IPS DF 4.7 (cell line): ENCODE data around the gene PAX5.

Experiments
- DNase-seq: peaks from one replicate; pipeline ENCODE4 v3.0.0-alpha.2; 2013; ENCODE audit warnings: low spot score; ENCODE audit errors: extremely low read depth

The PAX5 gene

DNA sequence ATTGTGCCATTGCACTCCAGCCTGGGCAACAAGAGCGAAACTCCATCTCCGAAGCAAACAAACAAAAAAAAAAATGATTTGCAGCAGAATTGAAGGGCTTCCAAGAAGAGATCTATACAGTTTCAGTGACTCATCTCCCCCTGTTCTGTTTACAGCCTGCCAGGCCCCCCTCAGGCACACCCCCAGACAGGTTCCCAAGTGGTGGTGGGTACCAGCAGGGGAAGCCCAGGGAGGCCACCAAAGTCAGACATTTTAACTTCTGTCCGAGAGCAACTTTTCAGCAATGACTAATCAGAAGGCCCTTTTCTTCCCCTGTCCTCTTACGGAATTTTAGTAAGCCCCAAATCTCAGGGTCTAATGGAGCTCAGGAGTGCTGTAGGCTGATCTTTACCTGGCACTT lies 98.7 kb downstream of the PAX5 start:
- DNase-seq = no peak

- no peak for DNase-seq
These were observed 99.5 kb downstream of the PAX5 start for GRCh38 chr9:36934478-36935065.

GRCh38 chr9:36933676-36934215 lies 100.3 kb downstream of the PAX5 start:
- DNase-seq = no peak

DNA sequence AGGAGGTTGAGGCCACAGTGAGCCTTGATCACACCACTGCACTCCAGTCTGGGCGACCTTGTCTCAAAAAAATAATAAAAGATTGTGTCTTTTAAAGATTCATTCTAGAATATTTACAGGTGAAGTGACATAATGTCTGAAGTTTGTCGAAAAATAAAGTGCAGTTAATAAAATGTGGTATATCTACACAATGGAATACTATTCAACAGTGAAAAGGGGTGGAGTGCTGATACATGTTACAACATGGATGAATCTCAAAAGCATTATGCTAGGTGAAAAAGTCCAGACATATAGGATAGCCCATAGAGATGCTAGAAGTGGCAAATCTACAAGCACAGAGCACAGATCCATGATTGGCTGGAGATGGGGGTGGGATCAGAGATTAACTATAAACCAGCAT lies 101.9 kb downstream of the PAX5 start:
- no peak for DNase-seq

DNA sequence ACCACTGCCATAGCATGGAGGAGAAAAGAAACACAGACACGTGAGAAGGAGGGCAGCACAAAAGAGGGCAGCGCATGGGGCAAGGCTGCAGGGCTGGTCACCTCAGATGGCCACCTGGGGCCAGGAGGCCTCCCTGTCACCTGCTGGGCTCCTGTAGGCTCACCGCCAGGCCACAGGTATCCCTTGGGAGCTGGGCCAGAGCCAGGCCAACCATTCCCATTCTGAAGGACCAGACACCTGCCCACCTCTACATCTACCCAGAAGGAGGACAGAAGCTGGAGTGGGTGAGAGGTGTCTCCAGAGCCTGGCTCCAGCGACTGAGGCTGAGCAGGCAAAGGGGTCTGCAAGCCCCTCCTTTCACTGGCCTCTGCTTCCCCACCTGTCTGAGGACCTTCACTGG lies 103.1 kb downstream of the PAX5 start:
- DNase-seq = no peak

DNA sequence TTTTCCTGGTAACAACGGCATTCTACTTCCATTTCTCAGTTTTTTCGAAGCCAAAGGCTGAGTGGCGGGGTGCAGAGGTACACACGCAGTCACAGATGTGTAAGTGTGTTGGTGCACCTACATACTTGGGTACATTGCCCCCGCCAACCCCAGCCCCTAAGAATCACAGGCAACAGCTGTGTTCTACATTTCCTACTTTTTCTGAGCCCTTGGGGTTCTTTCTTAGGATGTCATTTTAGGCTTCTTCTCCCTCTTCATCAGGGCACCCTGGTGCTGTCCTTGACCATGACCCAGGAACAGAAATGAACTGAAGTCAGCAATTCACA lies 104.8 kb downstream of the PAX5 start:
- DNase-seq = no peak

GRCh38 chr9:36928670-36929349 lies 105.3 kb downstream of the PAX5 start:
- no peak for DNase-seq

DNA sequence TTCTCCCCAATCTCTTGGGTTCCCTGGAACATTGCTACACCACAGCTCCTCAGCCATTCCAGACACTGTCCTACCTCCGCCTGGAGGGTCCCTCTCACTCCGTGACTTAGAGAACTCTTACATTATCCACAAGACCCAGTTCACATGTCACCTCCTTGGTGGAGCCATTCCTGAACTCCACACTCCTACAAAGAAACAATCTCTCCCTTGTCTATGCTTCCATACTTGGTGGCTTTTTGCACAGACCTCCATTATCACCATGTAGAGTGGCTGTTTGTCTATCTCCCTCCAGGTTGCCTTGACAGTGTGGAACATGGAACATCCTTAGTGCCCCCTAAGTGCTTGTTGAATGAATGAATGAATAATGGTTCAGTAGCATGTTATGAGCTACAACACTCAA lies 105.9 kb downstream of the PAX5 start:
- DNase-seq = no peak

DNA sequence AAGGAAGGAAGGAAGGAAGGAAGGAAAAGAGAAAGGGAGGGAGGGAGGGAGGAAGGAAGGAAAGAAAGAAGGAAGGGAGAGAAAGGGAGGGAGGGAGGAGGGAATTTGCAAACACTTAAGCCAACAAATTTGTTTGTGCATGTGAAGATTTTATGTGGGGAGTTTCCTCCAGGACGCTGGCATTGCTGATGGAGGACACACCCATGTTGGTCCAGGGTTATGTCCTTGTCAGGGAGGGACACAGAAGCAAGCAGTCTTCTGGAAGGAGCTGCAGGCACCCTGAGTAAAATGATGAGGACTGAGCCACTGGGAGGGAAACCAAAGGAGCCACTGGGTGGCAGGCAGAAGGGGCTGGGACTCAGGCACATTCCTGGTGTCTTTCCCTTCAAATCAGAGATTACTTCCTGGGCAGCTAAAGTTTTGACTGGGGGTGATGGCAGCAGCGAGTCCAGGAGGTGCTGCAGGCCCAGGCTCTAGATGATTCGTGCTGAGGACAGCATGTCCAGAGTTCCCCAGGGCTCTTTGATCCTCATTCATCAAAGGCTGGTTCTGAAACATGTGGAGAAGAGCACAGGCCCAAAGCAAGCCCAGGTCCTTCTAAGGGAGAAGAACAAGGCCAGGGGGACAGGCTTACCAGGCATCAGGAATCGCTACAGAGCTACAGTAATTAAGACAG lies 109.2 kb downstream of the PAX5 start:
- DNase-seq = no peak

DNA sequence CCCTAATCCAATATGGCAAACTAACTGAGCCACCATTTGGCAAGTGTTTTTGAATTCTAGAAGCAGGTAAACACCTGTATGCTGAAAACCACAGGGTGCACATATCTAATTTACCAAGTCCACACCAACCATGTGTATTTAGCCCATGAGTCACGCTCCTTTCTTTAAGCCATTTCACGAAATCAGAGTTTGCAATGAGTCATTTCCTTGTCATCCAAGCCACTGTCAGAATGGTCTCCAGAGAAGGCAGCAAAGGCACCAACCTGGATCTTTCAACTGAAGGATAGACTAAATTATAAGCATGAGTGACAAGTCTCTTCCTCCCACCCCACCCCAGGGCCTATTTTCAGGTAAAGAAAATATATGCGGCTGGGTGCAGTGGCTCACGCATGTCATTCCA lies 110.0 kb downstream of the PAX5 start:
- DNase-seq = no peak

GRCh38 chr9:36923025-36923625 lies 110.9 kb downstream of the PAX5 start:
- no peak for DNase-seq

GRCh38 chr9:36922548-36922947 lies 111.5 kb downstream of the PAX5 start:
- no peak for DNase-seq

DNA sequence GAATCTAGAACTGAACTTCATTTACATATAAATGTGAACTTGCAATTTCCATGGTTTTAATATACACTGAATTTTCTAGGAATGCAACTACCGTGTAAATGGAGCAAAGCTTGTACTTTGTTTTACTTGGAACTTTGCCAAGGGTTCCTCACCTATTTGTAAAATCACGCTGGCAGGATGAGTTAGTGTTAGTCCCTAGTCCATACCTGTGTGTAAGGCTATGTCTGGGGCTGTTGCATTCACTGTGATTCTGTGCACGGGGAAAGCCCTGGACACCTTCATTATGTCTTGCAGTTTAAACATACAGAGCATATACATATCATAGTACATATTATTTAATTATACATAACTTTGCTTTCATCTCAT lies 119.9 kb downstream of the PAX5 start:
- DNase-seq = no peak

- no peak for DNase-seq
These were observed 120.5 kb downstream of the PAX5 start for GRCh38 chr9:36913393-36914211.

GRCh38 chr9:36912620-36913019 lies 121.4 kb downstream of the PAX5 start:
- no peak for DNase-seq

- no peak for DNase-seq
These were observed 122.3 kb downstream of the PAX5 start for GRCh38 chr9:36911601-36912412.

DNA sequence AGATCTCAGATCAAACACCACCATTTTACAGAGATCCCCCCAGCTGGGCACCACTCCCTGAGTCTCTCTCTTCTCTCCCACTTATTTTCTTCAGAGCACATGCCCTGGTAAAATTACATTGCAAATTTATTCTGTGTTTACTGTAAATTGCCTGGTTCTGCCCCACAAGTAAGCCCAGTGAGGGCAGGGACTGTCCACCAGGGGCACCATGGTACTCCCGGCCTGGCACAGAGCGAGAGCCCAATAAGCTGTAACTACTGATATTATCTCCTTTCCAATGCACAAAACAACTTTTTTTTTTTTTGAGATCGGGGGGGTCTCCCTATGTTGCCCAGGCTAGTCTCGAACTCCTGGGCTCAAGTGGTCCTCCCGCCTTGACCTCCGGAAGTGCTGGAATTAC lies 123.0 kb downstream of the PAX5 start:
- no peak for DNase-seq

- DNase-seq = no peak
These were observed 127.6 kb downstream of the PAX5 start for GRCh38 chr9:36906492-36906891.

- DNase-seq = no peak
These were observed 128.7 kb downstream of the PAX5 start for GRCh38 chr9:36905101-36906066.
